Astrocyte (in vitro differentiated cells and primary cell): ENCODE results near the gene EIF4G3. TPM values are rescaled to one million over a fixed set of nuclear protein-coding genes. Genes with fewer than 3 reads are reported as not detected.

Experiments used
- DNase-seq: peaks from one replicate; pipeline ENCODE4 v3.0.0-alpha.2; 2010; ENCODE audit warnings: low read depth
- FAIRE-seq: peaks from 2 replicates; lab custom pipeline; 2011; peaks lifted over from hg19 to GRCh38; lab: Jason Lieb, UNC
- H2AFZ ChIP-seq: 2 replicates; pipeline ENCODE4 v1.6.0; 2012; ENCODE audit warnings: low read depth, low read length, inconsistent platforms
- H3K27ac ChIP-seq: 2 replicates; pipeline ENCODE4 v1.5.1; 2011; ENCODE audit warnings: low read depth, low read length, inconsistent platforms
- H3K27me3 ChIP-seq: 2 replicates; pipeline ENCODE4 v1.6.0; 2011; ENCODE audit warnings: low read length, inconsistent platforms; ENCODE audit not compliant: insufficient read depth
- H3K36me3 ChIP-seq: 2 replicates; pipeline ENCODE4 v1.5.1; 2011; ENCODE audit warnings: low read length, inconsistent platforms; ENCODE audit not compliant: insufficient read depth
- H3K4me1 ChIP-seq: 2 replicates; pipeline ENCODE4 v1.5.1; 2011; ENCODE audit warnings: low read length, inconsistent platforms; ENCODE audit not compliant: insufficient read depth
- H3K4me2 ChIP-seq: 2 replicates; pipeline ENCODE4 v1.6.0; 2012; ENCODE audit warnings: low read length, inconsistent platforms
- H3K4me3 ChIP-seq: 2 replicates; pipeline ENCODE4 v1.5.1; 2011; ENCODE audit warnings: low read depth, mild to moderate bottlenecking, low read length, inconsistent platforms; ENCODE audit not compliant: insufficient read depth
- H3K79me2 ChIP-seq: 2 replicates; pipeline ENCODE4 v1.6.0; 2012; ENCODE audit warnings: mild to moderate bottlenecking, low read length, inconsistent platforms; ENCODE audit not compliant: insufficient read depth
- H3K9ac ChIP-seq: 2 replicates; pipeline ENCODE4 v1.6.0; 2012; ENCODE audit warnings: mild to moderate bottlenecking, low read length, inconsistent platforms
- H3K9me3 ChIP-seq: 2 replicates; pipeline ENCODE4 v1.5.1; 2012; ENCODE audit warnings: low read depth, mild to moderate bottlenecking, low read length, inconsistent platforms; ENCODE audit not compliant: insufficient read depth
- H4K20me1 ChIP-seq: 2 replicates; pipeline ENCODE4 v1.6.0; 2012; ENCODE audit warnings: low read length, inconsistent platforms; ENCODE audit not compliant: insufficient read depth
- H3K27ac Mint-ChIP-seq: one replicate; pipeline ENCODE4 v1.8.0; 2021; ENCODE audit warnings: mild to moderate bottlenecking, mixed read lengths; ENCODE audit not compliant: unreplicated experiment
- H3K27me3 Mint-ChIP-seq: one replicate; pipeline ENCODE4 v1.8.0; 2021; ENCODE audit warnings: low read depth, mixed read lengths; ENCODE audit not compliant: unreplicated experiment
- H3K36me3 Mint-ChIP-seq: one replicate; pipeline ENCODE4 v1.8.0; 2021; ENCODE audit warnings: low read depth, mixed read lengths; ENCODE audit not compliant: unreplicated experiment
- H3K4me1 Mint-ChIP-seq: one replicate; pipeline ENCODE4 v1.8.0; 2021; ENCODE audit warnings: low read depth, mixed read lengths; ENCODE audit not compliant: unreplicated experiment
- H3K4me3 Mint-ChIP-seq: one replicate; pipeline ENCODE4 v1.8.0; 2021; ENCODE audit warnings: mild to moderate bottlenecking, moderate library complexity, mixed read lengths; ENCODE audit not compliant: unreplicated experiment
- H3K9me3 Mint-ChIP-seq: one replicate; pipeline ENCODE4 v1.8.0; 2021; ENCODE audit warnings: mild to moderate bottlenecking, mixed read lengths; ENCODE audit not compliant: unreplicated experiment
- CTCF ChIP-seq: IDR thresholded peaks from 2 replicates; pipeline ENCODE4 v1.5.1; 2011; ENCODE audit warnings: low read depth, mild to moderate bottlenecking, inconsistent platforms, low read length, moderate library complexity; ENCODE audit not compliant: insufficient read depth
- EZH2 ChIP-seq: IDR thresholded peaks from 2 replicates; pipeline ENCODE4 v1.6.1; 2012; ENCODE audit warnings: mild to moderate bottlenecking, low read length, inconsistent platforms; ENCODE audit not compliant: insufficient read depth
- total RNA-seq: library from RNA; stranded (reverse); gene quantifications from 2 replicates; pipeline ENCODE4 v1.2.1, GENCODE V29; 2021

The EIF4G3 gene
- total RNA-seq, 1 donor from 2014 or later: 76.1 TPM

DNA sequence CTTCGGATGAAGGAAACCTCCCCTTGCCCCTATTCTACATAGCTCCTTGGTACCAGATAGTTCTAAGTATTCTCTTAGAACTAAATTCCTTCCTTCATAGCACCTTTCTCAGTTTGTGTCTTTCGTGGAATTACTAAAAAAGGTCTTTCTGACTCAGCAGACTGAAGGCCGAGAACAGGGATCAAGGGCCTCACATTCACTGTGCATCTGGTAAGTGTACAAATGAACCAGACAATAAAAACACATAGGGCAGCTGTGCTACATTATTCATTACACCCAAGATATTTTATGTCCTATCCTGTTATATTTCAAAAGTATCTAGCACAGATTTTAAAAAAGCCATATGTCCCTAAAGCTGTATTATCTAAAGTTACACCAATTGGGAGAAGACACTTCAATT is 326.7 kb downstream of the EIF4G3 start:
- Mint-ChIP-seq H3K4me3 (no peak overlapping the region), H3K27me3 (no peaks in the 10 kb centered on the region), H3K36me3 (peaks cover 14% of the 10 kb centered on the region), H3K27ac (no peak overlapping the region), H3K4me1 (no peaks in the 10 kb centered on the region), H3K9me3 (no peaks in the 10 kb centered on the region)
- H3K4me3 ChIP-seq: no peak overlapping the region
- H3K27me3 ChIP-seq: no peaks in the 10 kb centered on the region
- H3K36me3 ChIP-seq: peaks cover 22% of the 10 kb centered on the region
- H3K27ac ChIP-seq: no peak overlapping the region
- H3K4me1 ChIP-seq: peaks cover 14% of the 10 kb centered on the region
- H3K4me2 ChIP-seq: no peak overlapping the region
- H4K20me1 ChIP-seq: peaks cover 9% of the 10 kb centered on the region
- no peak overlapping the region for H2AFZ ChIP-seq
- H3K9me3 ChIP-seq: no peaks in the 10 kb centered on the region
- H3K79me2 ChIP-seq: no peaks in the 10 kb centered on the region
- H3K9ac ChIP-seq: no peak overlapping the region
- FAIRE-seq (no peak), DNase-seq (no peak)
- no peak for TF ChIP-seq EZH2
- no peak for TF ChIP-seq CTCF

- H3K79me2 ChIP-seq: no peaks in the 10 kb centered on the region
- Mint-ChIP-seq H3K27ac (no peak overlapping the region), H3K4me3 (no peak overlapping the region), H3K4me1 (no peaks in the 10 kb centered on the region), H3K27me3 (no peaks in the 10 kb centered on the region), H3K9me3 (no peaks in the 10 kb centered on the region), H3K36me3 (peaks cover 17% of the 10 kb centered on the region)
- H2AFZ ChIP-seq: no peak overlapping the region
- H3K27ac ChIP-seq: no peak overlapping the region
- H3K4me2 ChIP-seq: no peak overlapping the region
- DNase-seq: no peak
- no peaks in the 10 kb centered on the region for H3K27me3 ChIP-seq
- no peaks in the 10 kb centered on the region for H3K9me3 ChIP-seq
- TF ChIP-seq EZH2 (no peak), CTCF (no peak)
- no peak for FAIRE-seq
- peaks cover 18% of the 10 kb centered on the region for H3K36me3 ChIP-seq
- peaks cover 9% of the 10 kb centered on the region for H4K20me1 ChIP-seq
- no peak overlapping the region for H3K9ac ChIP-seq
- H3K4me3 ChIP-seq: no peak overlapping the region
- H3K4me1 ChIP-seq: peaks cover 14% of the 10 kb centered on the region
These were observed 327.6 kb downstream of the EIF4G3 start for GRCh38 chr1:20849100-20849499.

- no peaks in the 10 kb centered on the region for H3K79me2 ChIP-seq
- Mint-ChIP-seq H3K4me1 (no peaks in the 10 kb centered on the region), H3K4me3 (no peak overlapping the region), H3K9me3 (no peaks in the 10 kb centered on the region), H3K27ac (no peak overlapping the region), H3K27me3 (no peaks in the 10 kb centered on the region), H3K36me3 (peaks cover 17% of the 10 kb centered on the region)
- peaks cover 14% of the 10 kb centered on the region for H3K4me1 ChIP-seq
- no peak overlapping the region for H2AFZ ChIP-seq
- no peaks in the 10 kb centered on the region for H3K9me3 ChIP-seq
- H3K27me3 ChIP-seq: no peaks in the 10 kb centered on the region
- H3K36me3 ChIP-seq: peaks cover 10% of the 10 kb centered on the region
- H3K4me2 ChIP-seq: peak overlapping the region; percentile 52
- H3K4me3 ChIP-seq: no peak overlapping the region
- peaks cover 9% of the 10 kb centered on the region for H4K20me1 ChIP-seq
- TF ChIP-seq EZH2 (no peak), CTCF (no peak)
- FAIRE-seq: no peak
- no peak overlapping the region for H3K9ac ChIP-seq
- peak; percentile 39 for DNase-seq
- H3K27ac ChIP-seq: peak overlapping the region; percentile 25
These were observed 328.5 kb downstream of the EIF4G3 start for GRCh38 chr1:20848162-20848561.
